SK-N-SH treated with all-trans-retinoic acid at 6 μM for 48 hours (cell line): ENCODE data around the gene SLC66A1.

Source experiments
- CSDC2 ChIP-seq: fragments of 250-450 bp; sonication (Bioruptor Pico); IDR thresholded peaks from 2 replicates; pipeline ENCODE4 v1.5.0; 2020; ENCODE audit warnings: mild to moderate bottlenecking, moderate library complexity
- OSR1 ChIP-seq: fragments of 250-450 bp; sonication (Bioruptor Pico); IDR thresholded peaks from 2 replicates; pipeline ENCODE4 v1.8.0; 2022; ENCODE audit warnings: moderate library complexity, mild to moderate bottlenecking, inconsistent platforms

DNA sequence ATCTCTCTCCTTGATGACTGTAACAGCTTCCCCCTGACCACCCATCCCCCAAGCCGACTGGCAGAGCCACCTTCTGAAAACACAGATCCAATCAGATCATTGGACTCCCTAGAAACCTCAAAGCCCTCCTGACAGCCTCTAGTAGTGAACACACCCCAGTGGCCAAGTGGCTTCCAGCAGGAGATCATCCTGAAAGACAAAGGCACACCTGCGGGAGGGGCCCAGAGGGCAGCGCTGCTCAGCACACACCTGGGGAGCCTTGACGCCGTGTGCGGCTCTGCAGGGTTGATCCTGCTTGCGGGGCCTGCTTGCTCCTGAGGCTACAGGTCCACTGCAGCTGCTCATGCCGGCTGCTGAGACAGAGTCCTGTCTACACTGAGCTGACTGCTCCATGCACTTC, 41.5 kb downstream of the SLC66A1 start:
- TF ChIP-seq CSDC2 (CRISPR knock-in tag) (no peak), OSR1 (CRISPR knock-in tag) (no peak)
